WERI-Rb-1 (cell line): ENCODE measurements around the gene TOP3A.

Source experiments
- DNase-seq: peaks from one replicate; pipeline ENCODE4 v3.0.0-alpha.2; 2020
- H3K27ac ChIP-seq: fragments of 250-450 bp; sonication (Bioruptor Pico); 2 replicates; pipeline ENCODE4 v1.5.1; 2020; ENCODE audit warnings: mild to moderate bottlenecking, moderate library complexity
- H3K27me3 ChIP-seq: fragments of 250-450 bp; sonication (Bioruptor Pico); 2 replicates; pipeline ENCODE4 v1.5.1; 2021; ENCODE audit warnings: mild to moderate bottlenecking, low read depth, moderate library complexity; ENCODE audit not compliant: insufficient read depth, severe bottlenecking
- H3K36me3 ChIP-seq: fragments of 250-450 bp; sonication (Bioruptor Pico); 2 replicates; pipeline ENCODE4 v1.5.1; 2020; ENCODE audit warnings: mild to moderate bottlenecking, moderate library complexity
- H3K4me3 ChIP-seq: 2 replicates; pipeline ENCODE4 v1.5.1; 2011; ENCODE audit warnings: low read depth, mild to moderate bottlenecking, control low read depth, low read length
- H3K9me3 ChIP-seq: fragments of 250-450 bp; sonication (Bioruptor Pico); 2 replicates; pipeline ENCODE4 v1.5.1; 2021; ENCODE audit warnings: mild to moderate bottlenecking, moderate library complexity; ENCODE audit not compliant: severe bottlenecking
- TF ChIP-seq, protein P1 (sequence below): IDR thresholded peaks from 2 replicates; pipeline ENCODE4 v1.5.1; 2011; ENCODE audit warnings: low read depth, mild to moderate bottlenecking, control low read depth, inconsistent platforms, low read length

The TOP3A gene

DNA sequence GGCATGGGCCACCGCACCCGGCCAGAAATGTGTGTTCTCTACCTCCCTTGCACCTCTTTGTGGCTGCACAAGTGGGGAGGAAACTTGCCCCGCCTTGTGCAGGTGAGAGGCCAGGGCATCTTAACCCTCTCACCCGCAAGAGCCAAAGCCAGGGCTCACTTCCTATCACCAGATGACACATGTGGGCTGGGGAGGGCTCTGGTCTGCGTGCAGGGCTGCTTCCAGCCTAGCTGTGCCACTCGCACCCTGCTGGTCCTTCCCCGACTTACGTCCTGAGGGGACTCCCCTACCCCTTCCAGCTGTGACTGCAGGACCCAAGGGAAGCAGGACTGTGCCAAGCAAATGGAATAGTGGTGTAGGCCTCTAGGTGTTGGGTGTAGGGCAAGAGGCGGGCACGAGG, 47.4 kb downstream of the TOP3A start:
- H3K36me3 ChIP-seq, result peaks cover 47% of the 10 kb centered on the region
- TF ChIP-seq, protein P1, sequence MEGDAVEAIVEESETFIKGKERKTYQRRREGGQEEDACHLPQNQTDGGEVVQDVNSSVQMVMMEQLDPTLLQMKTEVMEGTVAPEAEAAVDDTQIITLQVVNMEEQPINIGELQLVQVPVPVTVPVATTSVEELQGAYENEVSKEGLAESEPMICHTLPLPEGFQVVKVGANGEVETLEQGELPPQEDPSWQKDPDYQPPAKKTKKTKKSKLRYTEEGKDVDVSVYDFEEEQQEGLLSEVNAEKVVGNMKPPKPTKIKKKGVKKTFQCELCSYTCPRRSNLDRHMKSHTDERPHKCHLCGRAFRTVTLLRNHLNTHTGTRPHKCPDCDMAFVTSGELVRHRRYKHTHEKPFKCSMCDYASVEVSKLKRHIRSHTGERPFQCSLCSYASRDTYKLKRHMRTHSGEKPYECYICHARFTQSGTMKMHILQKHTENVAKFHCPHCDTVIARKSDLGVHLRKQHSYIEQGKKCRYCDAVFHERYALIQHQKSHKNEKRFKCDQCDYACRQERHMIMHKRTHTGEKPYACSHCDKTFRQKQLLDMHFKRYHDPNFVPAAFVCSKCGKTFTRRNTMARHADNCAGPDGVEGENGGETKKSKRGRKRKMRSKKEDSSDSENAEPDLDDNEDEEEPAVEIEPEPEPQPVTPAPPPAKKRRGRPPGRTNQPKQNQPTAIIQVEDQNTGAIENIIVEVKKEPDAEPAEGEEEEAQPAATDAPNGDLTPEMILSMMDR, result no peak
- DNase-seq, result no peak
- no peaks in the 10 kb centered on the region for H3K27me3 ChIP-seq
- no peaks in the 10 kb centered on the region for H3K9me3 ChIP-seq
- H3K4me3 ChIP-seq, result no peak overlapping the region
- no peak overlapping the region for H3K27ac ChIP-seq

DNA sequence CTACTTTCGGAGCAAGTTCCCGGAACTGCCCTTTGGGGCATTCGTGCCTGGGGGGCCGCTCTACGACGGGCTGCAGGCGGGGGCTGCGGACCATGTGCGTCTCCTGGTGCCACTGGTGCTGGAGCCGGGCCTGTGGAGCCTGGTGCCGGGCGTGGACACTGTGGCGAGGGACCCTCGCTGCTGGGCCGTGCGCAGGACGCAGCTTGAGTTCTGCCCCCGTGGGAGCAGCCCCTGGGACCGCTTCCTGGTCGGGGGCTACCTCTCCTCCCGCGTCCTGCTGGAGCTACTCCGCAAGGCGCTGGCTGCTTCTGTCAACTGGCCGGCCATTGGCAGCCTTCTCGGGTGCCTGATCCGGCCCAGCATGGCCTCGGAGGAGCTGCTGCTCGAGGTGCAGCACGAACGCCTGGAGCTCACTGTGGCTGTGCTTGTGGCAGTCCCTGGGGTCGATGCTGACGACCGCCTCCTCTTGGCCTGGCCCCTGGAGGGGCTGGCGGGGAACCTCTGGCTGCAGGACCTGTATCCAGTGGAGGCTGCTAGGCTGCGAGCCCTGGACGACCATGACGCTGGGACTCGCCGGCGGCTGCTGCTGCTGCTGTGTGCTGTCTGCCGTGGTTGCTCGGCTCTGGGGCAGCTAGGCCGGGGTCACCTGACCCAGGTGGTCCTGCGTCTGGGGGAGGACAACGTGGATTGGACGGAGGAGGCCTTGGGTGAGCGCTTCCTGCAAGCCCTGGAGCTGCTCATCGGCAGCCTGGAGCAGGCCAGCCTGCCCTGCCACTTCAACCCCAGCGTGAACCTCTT, 50.7 kb downstream of the TOP3A start:
- H3K4me3 ChIP-seq, result no peak overlapping the region
- TF ChIP-seq, protein P1, result no peak

DNA sequence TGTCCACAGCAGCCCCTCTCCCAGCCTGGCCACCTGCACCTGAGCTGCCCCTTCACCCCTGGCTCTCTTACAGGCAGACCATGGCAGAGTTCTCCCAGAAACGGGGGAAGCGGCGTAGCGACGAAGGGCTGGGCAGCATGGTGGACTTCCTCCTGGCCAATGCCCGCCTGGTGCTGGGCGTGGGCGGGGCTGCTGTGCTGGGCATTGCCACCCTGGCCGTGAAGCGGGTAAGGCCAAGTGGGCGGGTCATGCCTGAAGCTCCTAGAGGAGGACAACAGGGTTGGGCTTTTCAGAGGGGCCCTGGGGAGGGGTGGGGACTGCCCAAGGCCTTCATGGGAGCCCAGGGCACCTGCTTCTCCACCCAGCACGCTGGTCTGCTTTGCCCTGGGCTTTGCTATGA, 52.2 kb downstream of the TOP3A start:
- Histone ChIP-seq H3K36me3 (peaks cover 22% of the 10 kb centered on the region), H3K27me3 (no peaks in the 10 kb centered on the region), H3K4me3 (no peak overlapping the region), H3K9me3 (no peaks in the 10 kb centered on the region), H3K27ac (no peak overlapping the region)
- DNase-seq, result no peak
- TF ChIP-seq, protein P1, result no peak

More for the DNA sequence above, 50.7 kb downstream of the TOP3A start:
- H3K9me3 ChIP-seq, result no peaks in the 10 kb centered on the region
- no peak overlapping the region for H3K27ac ChIP-seq
- H3K36me3 ChIP-seq, result peaks cover 22% of the 10 kb centered on the region
- no peak for DNase-seq
- H3K27me3 ChIP-seq, result no peaks in the 10 kb centered on the region

DNA sequence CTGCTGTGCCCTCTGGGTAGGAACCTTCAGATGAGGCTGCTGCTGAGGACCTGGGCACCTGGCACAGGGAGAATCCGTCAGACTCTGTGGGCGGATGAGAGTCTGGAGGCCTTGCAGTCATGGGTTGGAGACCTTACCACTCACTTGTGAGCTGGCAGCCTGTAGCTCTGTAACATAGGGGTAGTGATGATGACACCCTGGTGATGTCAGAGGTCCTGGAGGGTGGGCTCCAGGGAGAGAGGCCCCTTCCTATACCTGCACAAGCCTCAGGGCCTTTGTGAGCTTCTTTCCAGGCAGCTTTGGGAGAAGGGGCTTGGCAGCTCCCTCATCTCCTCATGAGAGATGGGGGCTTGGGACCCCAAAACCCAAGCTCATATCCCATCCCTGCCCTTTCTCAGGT, 52.7 kb downstream of the TOP3A start:
- H3K27ac ChIP-seq, result no peak overlapping the region
- TF ChIP-seq, protein P1, result no peak
- H3K36me3 ChIP-seq, result peaks cover 22% of the 10 kb centered on the region
- H3K4me3 ChIP-seq, result no peak overlapping the region
- H3K9me3 ChIP-seq, result no peaks in the 10 kb centered on the region
- no peak for DNase-seq
- H3K27me3 ChIP-seq, result no peaks in the 10 kb centered on the region

DNA sequence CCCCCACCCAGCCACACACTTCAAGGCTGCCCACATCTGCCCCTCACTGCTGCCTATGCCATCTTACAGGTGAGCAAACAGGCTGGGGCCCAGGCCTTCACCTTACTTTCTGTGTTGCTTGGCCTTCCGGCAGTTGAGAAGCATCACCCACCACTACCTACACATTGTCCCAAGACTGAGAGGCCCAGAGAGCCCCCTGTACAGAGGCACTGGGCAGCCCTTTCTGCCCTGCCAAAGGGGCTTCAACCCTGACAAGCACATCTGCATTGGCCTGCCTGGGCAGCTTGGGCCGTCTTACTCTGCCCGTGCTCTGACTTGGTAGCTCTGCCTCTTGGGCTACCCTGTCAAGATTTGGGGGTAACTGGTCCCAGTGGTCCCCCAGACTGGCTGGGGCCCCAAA, 53.1 kb downstream of the TOP3A start:
- TF ChIP-seq, protein P1, result no peak

DNA sequence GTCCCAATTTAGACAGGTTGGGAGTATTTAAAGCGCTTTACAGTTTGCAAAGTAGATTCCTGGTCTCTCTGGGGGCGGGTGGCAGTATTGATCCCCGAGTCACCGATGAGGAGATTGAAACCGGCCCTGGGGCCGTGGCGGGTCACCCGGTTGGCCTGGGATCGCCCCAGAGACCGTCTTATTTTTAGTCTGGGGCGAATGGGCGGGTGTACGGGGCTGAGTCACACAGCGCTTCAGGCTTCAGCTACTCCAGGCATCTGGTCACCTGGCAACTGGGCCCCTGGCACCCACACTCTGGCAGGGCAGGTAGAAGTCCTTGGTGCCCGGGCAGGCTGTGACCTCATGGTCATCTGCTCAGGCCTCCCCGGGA, 53.7 kb downstream of the TOP3A start:
- Histone ChIP-seq H3K36me3 (peaks cover 25% of the 10 kb centered on the region), H3K4me3 (peak overlapping the region; percentile 67), H3K27me3 (no peaks in the 10 kb centered on the region), H3K9me3 (no peaks in the 10 kb centered on the region), H3K27ac (peak overlapping the region; percentile 89)
- TF ChIP-seq, protein P1, result no peak
- DNase-seq, result peak; percentile 34

More for the DNA sequence above, 53.1 kb downstream of the TOP3A start:
- H3K27ac ChIP-seq, result peak overlapping the region; percentile 89
- no peaks in the 10 kb centered on the region for H3K27me3 ChIP-seq
- peak overlapping the region; percentile 67 for H3K4me3 ChIP-seq
- no peak for DNase-seq
- H3K36me3 ChIP-seq, result peaks cover 22% of the 10 kb centered on the region
- no peaks in the 10 kb centered on the region for H3K9me3 ChIP-seq
